ENCODE data around the gene IHH.
A peak's percentile ranks its signal among the peaks of the same experiment; 100 is the strongest.

The IHH gene

DNA sequence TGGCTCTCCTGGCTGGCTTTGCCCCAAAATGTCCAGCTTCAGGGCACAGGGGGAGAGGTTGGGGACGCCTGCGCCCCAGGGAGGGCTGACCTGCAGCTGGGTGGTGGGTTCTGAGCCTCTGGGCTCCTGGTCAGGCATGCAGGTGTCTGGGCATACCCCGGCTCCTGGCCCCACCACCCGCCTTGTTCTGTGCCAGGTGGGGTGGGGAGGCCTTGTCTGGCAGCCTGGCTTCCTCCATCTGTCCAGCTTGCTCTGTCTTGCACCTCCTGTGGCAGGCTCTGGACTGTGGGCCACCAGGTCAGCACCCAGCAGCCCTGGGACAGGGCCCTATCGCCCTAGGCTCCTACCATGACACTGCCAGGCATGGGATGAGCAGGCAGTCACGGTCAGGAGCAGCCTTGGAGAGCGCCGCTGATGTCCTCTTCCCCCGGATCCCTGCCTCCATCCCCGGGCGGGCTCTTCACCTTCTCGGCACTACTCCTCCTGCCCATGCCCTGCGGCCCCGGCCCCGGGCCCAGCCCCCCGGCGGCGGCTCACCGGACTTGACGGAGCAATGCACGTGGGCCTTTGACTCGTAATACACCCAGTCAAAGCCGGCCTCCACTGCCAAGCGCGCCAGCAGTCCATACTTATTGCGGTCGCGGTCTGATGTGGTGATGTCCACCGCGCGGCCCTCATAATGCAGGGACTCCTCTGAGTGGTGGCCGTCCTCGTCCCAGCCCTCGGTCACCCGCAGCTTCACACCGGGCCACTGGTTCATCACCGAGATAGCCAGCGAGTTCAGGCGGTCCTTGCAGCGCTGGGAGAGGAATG lies 3.6 kb downstream of the IHH start:
- TF ChIP-seq, protein P1, sequence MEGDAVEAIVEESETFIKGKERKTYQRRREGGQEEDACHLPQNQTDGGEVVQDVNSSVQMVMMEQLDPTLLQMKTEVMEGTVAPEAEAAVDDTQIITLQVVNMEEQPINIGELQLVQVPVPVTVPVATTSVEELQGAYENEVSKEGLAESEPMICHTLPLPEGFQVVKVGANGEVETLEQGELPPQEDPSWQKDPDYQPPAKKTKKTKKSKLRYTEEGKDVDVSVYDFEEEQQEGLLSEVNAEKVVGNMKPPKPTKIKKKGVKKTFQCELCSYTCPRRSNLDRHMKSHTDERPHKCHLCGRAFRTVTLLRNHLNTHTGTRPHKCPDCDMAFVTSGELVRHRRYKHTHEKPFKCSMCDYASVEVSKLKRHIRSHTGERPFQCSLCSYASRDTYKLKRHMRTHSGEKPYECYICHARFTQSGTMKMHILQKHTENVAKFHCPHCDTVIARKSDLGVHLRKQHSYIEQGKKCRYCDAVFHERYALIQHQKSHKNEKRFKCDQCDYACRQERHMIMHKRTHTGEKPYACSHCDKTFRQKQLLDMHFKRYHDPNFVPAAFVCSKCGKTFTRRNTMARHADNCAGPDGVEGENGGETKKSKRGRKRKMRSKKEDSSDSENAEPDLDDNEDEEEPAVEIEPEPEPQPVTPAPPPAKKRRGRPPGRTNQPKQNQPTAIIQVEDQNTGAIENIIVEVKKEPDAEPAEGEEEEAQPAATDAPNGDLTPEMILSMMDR (IDR thresholded peaks at IDR 0.05; ENCODE audit: low read depth, low read length): no peak
- H3K4me3 ChIP-seq (replicated peaks in 1 of 2; ENCODE audit: low read depth in 2 of 2, low read length in 2 of 2): no peak overlapping the region
- no peak for DNase-seq (ENCODE audit: low read depth in 2 of 2)

DNA sequence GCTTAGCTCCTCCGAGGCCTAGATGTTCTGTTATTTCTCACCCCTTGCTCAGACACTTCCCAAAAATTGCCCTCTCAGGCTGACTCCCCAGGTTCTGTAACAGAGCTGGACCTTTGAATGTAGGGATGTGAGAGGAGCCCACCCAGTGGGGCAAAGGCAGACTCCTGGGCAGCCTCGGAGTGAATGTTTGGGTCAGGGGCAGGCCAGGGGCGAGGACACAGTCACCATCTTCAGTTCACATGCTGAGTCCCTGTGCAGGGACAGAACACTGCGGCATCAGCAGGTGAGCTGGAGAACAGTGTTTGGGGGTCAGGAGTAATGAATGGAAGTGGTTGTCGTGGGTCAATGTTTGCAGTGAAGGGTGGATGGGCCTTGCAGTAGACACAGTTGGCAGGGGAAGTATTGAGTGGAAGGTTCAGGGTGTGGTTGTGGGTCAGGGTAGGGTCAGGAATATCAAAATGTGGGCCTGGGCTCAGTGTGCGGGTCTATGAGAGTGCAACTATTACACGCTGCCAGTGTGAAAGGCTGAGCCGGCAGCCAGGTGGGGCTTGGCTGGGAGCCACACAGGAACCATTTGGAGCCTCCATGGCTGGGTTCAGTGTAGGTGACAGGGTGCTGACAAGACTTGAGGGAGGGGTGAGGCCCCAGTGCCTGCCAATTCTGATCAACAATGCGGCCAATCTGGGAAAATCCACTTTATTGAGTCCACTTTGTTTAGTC lies 4.4 kb downstream of the IHH start:
- TF ChIP-seq, protein P1 (IDR thresholded peaks at IDR 0.05; ENCODE audit: low read depth, low read length): no peak
- no peak for DNase-seq (ENCODE audit: low read depth in 2 of 2)
- no peak overlapping the region for H3K4me3 ChIP-seq (replicated peaks in 1 of 2; ENCODE audit: low read depth in 2 of 2, low read length in 2 of 2)

DNA sequence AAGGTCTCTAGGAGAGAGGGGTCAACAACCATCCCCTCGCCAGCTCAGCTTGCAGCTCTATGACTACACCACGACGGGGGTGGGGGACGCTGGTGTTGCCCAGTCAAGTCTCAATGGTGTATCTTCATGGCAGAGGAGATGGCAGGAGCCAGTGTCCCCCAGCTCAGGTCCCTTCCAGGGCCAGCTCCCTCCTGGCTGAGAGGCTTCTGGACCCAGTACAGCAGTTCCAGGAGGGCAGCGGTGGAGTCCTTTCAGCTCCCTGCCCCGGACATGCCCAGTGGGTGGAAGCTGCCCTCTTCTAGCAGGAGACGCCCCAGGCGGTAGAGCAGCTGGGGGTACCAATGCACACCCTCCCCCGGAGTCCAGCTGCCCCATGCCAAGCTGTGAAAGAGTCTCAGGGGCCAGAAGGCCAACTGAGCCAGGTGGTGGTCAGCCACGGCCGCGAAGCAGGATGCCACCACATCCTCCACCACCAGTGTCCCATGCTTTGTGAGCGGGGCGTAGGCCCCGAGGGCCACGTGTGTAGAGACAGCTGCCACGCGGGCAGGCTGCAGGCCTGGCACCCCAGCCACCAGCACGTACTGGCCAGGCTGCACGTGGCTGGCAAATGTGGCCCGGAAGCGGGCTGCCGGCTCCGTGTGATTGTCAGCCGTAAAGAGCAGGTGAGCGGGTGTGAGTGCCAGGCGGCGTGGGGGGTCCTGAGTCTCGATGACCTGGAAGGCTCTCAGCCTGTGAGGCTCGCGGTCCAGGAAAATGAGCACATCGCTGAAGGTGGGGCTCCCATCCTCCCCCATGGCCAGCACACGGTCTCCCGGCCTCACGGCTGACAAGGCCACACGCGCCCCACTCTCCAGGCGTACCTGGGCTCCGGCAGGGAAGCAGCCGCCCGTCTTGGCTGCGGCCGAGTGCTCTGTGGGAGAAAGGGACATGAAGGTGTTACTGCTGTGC lies 5.5 kb downstream of the IHH start:
- DNase-seq (ENCODE audit: low read depth in 2 of 2): no peak
- TF ChIP-seq, protein P1 (IDR thresholded peaks at IDR 0.05; ENCODE audit: low read depth, low read length): no peak
- H3K4me3 ChIP-seq (replicated peaks in 1 of 2; ENCODE audit: low read depth in 2 of 2, low read length in 2 of 2): no peak overlapping the region

DNA sequence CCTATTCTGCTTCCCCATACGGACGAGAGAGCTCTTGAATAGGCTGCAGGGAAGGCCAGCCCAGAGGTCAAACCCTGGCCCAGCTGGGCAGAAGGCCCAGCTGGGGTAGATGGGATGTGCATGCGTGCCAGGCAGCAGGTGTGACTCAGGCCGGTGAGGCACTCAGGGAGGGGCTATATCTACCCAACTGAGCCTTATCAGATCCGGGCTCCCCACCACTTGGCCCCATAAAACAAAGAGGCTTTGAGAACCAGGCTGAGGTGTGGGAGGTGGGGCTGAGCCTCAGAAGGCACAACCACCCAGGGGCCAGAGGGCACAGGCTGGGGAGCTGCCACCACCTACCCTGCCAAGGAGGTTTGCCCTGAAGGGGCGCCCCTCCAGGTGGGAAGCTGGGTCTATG lies 11.4 kb downstream of the IHH start:
- no peak for DNase-seq (ENCODE audit: low read depth in 2 of 2)
- TF ChIP-seq, protein P1 (IDR thresholded peaks at IDR 0.05; ENCODE audit: low read depth, low read length): no peak

DNA sequence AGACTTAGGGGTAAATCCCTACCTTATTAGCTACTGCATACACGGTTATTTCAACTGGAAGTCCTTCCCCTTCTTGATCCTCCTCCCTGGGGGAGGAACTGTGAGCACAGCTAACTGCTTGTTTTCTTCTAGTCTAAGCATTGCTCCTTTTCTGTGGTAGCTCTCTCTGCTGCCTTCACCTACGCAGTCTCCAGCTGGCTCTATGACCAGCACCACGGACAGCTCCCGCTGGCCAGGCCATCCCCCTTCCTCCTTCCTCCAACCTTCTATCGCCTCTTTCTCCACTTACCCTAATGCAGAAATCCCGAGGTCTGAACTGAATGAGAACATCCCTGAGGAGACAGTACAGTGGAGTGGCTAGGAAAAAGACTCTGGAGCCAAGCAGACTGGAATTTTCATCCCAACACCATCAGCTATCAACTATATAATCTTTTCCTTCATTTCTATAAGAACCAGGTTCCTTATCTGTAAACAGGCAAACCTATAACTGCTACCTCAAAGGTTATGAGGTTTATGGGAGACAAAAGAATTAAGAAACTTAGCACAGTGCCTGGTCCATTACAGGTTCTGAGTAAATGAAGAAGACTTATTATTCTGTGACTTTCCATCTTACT lies 14.7 kb downstream of the IHH start:
- TF ChIP-seq, protein P1 (IDR thresholded peaks at IDR 0.05; ENCODE audit: low read depth, low read length): no peak
- no peak overlapping the region for H3K4me3 ChIP-seq (replicated peaks in 1 of 2; ENCODE audit: low read depth in 2 of 2, low read length in 2 of 2)
- peak; percentile 47 to 51 for DNase-seq (ENCODE audit: low read depth in 2 of 2)

More for the DNA sequence above, 11.4 kb downstream of the IHH start:
- H3K4me3 ChIP-seq (replicated peaks in 1 of 2; ENCODE audit: low read depth in 2 of 2, low read length in 2 of 2): no peak overlapping the region

DNA sequence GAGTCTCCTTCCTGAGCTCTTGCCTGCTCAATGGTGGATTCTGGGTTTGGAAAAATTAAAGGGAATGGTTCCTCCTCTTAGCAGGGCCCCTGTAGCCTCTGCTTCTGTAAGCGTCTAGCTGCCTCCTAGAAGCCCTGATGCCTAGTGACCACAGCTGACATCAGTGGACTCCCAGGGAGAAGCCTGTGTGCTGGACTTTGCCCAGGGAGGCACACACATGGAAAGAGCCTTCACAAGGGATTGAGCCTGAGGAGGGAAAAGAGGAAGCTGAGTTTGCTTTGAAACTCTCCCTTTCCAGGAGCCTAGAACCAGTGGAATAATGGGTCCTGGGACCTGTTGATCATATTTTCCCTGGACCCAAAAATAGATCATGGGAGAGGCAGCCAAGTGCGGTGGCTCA lies 18.0 kb downstream of the IHH start:
- H3K4me3 ChIP-seq (replicated peaks in 1 of 2; ENCODE audit: low read depth in 2 of 2, low read length in 2 of 2): no peak overlapping the region
- TF ChIP-seq, protein P1 (IDR thresholded peaks at IDR 0.05; ENCODE audit: low read depth, low read length): no peak
- DNase-seq (ENCODE audit: low read depth in 2 of 2): no peak

All from cardiac fibroblast (primary cell).